Trophoblast cell (in vitro differentiated cells and primary cell): ENCODE measurements around the gene CKAP2L.

Source experiments
- DNase-seq, 2 donors: peaks; one replicate each; pipeline ENCODE4 v3.0.0-alpha.2; 2016
- H2AFZ ChIP-seq: 2 replicates; pipeline ENCODE4 v1.6.1; 2013; ENCODE audit warnings: low read length, moderate library complexity, mild to moderate bottlenecking; ENCODE audit not compliant: insufficient read depth, poor library complexity
- H2AK5ac ChIP-seq: 2 replicates; pipeline ENCODE4 v1.6.1; 2013; ENCODE audit warnings: mild to moderate bottlenecking, low read length
- H2BK120ac ChIP-seq: 2 replicates; pipeline ENCODE4 v1.6.1; 2013; ENCODE audit warnings: low read length, mild to moderate bottlenecking, moderate library complexity; ENCODE audit not compliant: insufficient read depth, poor library complexity
- H2BK12ac ChIP-seq: 2 replicates; pipeline ENCODE4 v1.6.1; 2013; ENCODE audit warnings: mild to moderate bottlenecking, low read length, moderate library complexity
- H2BK5ac ChIP-seq: 2 replicates; pipeline ENCODE4 v1.6.1; 2013; ENCODE audit warnings: low read length, low read depth, moderate library complexity, mild to moderate bottlenecking; ENCODE audit not compliant: poor library complexity
- H3K14ac ChIP-seq: 2 replicates; pipeline ENCODE4 v1.6.1; 2013; ENCODE audit warnings: mild to moderate bottlenecking, low read length
- H3K18ac ChIP-seq: 2 replicates; pipeline ENCODE4 v1.6.1; 2013; ENCODE audit warnings: mild to moderate bottlenecking, low read length
- H3K23ac ChIP-seq: 2 replicates; pipeline ENCODE4 v1.6.1; 2013; ENCODE audit warnings: low read length
- H3K27ac ChIP-seq: 2 replicates; pipeline ENCODE4 v1.5.1; 2013; ENCODE audit warnings: low read depth, mild to moderate bottlenecking, inconsistent platforms, low read length, moderate library complexity
- H3K27me3 ChIP-seq: 2 replicates; pipeline ENCODE4 v1.6.1; 2013; ENCODE audit warnings: inconsistent platforms, mild to moderate bottlenecking, low read length, moderate library complexity; ENCODE audit not compliant: insufficient read depth
- H3K36me3 ChIP-seq, 2 experiments: 1 replicate in 1 of 2; 2 replicates in 1 of 2; pipeline ENCODE4 v1.6.1; 2013; ENCODE audit warnings: low read length in 2 of 2, mild to moderate bottlenecking in 2 of 2, moderate library complexity in 1 of 2; ENCODE audit not compliant: insufficient read depth in 2 of 2, control insufficient read depth in 1 of 2
- H3K4ac ChIP-seq: 2 replicates; pipeline ENCODE4 v1.6.1; 2013; ENCODE audit warnings: low read depth, mild to moderate bottlenecking, low read length, moderate library complexity
- H3K4me1 ChIP-seq, 2 experiments: 1 replicate in 1 of 2; 2 replicates in 1 of 2; pipeline ENCODE4 v1.6.1; 2013; ENCODE audit warnings: low read length in 2 of 2, mild to moderate bottlenecking in 2 of 2, moderate library complexity in 1 of 2; ENCODE audit not compliant: insufficient read depth in 2 of 2, control insufficient read depth in 1 of 2
- H3K4me2 ChIP-seq: 2 replicates; pipeline ENCODE4 v1.6.1; 2013; ENCODE audit warnings: inconsistent platforms, mild to moderate bottlenecking, low read length, moderate library complexity
- H3K4me3 ChIP-seq: 2 replicates; pipeline ENCODE4 v1.5.1; 2013; ENCODE audit warnings: mild to moderate bottlenecking, low read depth, low read length, inconsistent platforms
- H3K79me1 ChIP-seq: one replicate; pipeline ENCODE4 v1.6.1; 2013; ENCODE audit warnings: low read length
- H3K79me2 ChIP-seq: 2 replicates; pipeline ENCODE4 v1.6.1; 2013; ENCODE audit warnings: low read length, mild to moderate bottlenecking; ENCODE audit not compliant: control insufficient read depth, insufficient read depth, poor library complexity
- H3K9ac ChIP-seq: 2 replicates; pipeline ENCODE4 v1.6.1; 2013; ENCODE audit warnings: mild to moderate bottlenecking, low read length
- H3K9me3 ChIP-seq: 2 replicates; pipeline ENCODE4 v1.6.1; 2013; ENCODE audit warnings: low read depth, mild to moderate bottlenecking, control low read depth, inconsistent platforms, low read length; ENCODE audit not compliant: insufficient read depth
- H4K12ac ChIP-seq: 2 replicates; pipeline ENCODE4 v1.6.1; 2013; ENCODE audit warnings: low read depth, mild to moderate bottlenecking, low read length, moderate library complexity
- H4K8ac ChIP-seq: 2 replicates; pipeline ENCODE4 v1.6.1; 2013; ENCODE audit warnings: low read depth, mild to moderate bottlenecking, low read length, moderate library complexity
- H4K91ac ChIP-seq: one replicate; pipeline ENCODE4 v1.6.1; 2013; ENCODE audit warnings: low read depth, mild to moderate bottlenecking, low read length, moderate library complexity
- WGBS: extraction: QIAGEN DNeasy Blood & Tissue Kit; methylation state at CpG from one replicate; pipeline ENCODE4 v1.1.7; 2013; ENCODE audit warnings: missing lambda C conversion rate; ENCODE audit not compliant: insufficient read length, insufficient coverage; ENCODE audit errors: extremely low coverage; 5-methylcytosine and 5-hydroxymethylcytosine counted together

The CKAP2L gene

GRCh38 chr2:112688086-112688880 is 76.1 kb downstream of the CKAP2L start:
- peak overlapping the region; percentile 27 for H4K8ac ChIP-seq
- no peak overlapping the region for H4K91ac ChIP-seq
- no peaks in the 10 kb centered on the region for H3K36me3 ChIP-seq
- H3K79me2 ChIP-seq = no peaks in the 10 kb centered on the region
- H2BK5ac ChIP-seq = no peak overlapping the region
- no peak overlapping the region for H3K18ac ChIP-seq
- H2BK120ac ChIP-seq = no peak overlapping the region
- no peak overlapping the region for H3K4ac ChIP-seq
- no peak overlapping the region for H3K9ac ChIP-seq
- no peak overlapping the region for H3K14ac ChIP-seq
- H2AK5ac ChIP-seq = no peak overlapping the region
- H2AFZ ChIP-seq = no peak overlapping the region
- peaks cover 9 to 10% of the 10 kb centered on the region in 2 experiments for H3K4me1 ChIP-seq
- peaks cover 3% of the 10 kb centered on the region for H3K79me1 ChIP-seq
- no peak overlapping the region for H4K12ac ChIP-seq
- H3K23ac ChIP-seq = no peak overlapping the region
- no CpG with 5 or more reads among the region's 14 CpGs for WGBS
- no peak overlapping the region for H3K4me3 ChIP-seq
- H2BK12ac ChIP-seq = peak overlapping the region; percentile 45
- H3K9me3 ChIP-seq = no peaks in the 10 kb centered on the region
- H3K27me3 ChIP-seq = no peaks in the 10 kb centered on the region
- no peak for DNase-seq
- no peak overlapping the region for H3K27ac ChIP-seq
- H3K4me2 ChIP-seq = no peak overlapping the region

DNA sequence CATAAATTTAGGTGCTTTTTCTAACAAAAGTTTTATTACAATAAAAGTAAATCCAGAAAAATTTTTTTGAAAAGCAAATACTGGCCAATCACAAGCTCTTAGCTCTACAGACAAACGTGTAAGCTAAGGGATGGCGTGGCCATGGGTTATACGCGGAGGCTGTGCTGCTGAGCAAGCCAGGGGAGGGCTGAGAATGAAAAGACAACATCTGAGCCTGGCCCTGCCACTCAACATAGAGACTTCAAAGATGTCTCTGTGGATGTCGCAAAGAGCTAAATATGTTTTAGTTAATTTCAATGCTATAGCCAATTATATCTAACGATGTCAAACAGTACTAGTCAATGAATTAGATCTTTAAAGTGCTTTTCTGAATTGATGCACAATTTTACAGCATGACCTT is 76.9 kb downstream of the CKAP2L start:
- Histone ChIP-seq H4K12ac (no peak overlapping the region), H2BK12ac (no peak overlapping the region), H4K8ac (no peak overlapping the region), H3K9me3 (no peaks in the 10 kb centered on the region), H3K18ac (no peak overlapping the region), H3K4me2 (no peak overlapping the region), H3K4me1 (peaks cover 7% of the 10 kb centered on the region in 2 experiments), H3K9ac (no peak overlapping the region), H3K4me3 (no peak overlapping the region), H3K79me2 (no peaks in the 10 kb centered on the region), H3K23ac (no peak overlapping the region), H3K4ac (no peak overlapping the region), H2BK120ac (no peak overlapping the region), H3K14ac (no peak overlapping the region), H3K36me3 (no peaks in the 10 kb centered on the region), H2BK5ac (no peak overlapping the region), H2AFZ (no peak overlapping the region), H3K79me1 (peaks cover 5% of the 10 kb centered on the region), H3K27me3 (no peaks in the 10 kb centered on the region), H4K91ac (no peak overlapping the region), H2AK5ac (no peak overlapping the region), H3K27ac (no peak overlapping the region)
- WGBS = no CpG with 5 or more reads among the region's 6 CpGs
- no peak for DNase-seq
